NK-92 (cell line): ENCODE measurements around the gene DUSP22.

ENCODE experiments used
- DNase-seq: peaks from one replicate; lab custom pipeline; 2025; ENCODE audit not compliant: unreplicated experiment; lab: John Stamatoyannopoulos, UW

The DUSP22 gene

GRCh38 chr6:308768-309167 lies 16.5 kb downstream of the DUSP22 start:
- DNase-seq, result no peak

DNA sequence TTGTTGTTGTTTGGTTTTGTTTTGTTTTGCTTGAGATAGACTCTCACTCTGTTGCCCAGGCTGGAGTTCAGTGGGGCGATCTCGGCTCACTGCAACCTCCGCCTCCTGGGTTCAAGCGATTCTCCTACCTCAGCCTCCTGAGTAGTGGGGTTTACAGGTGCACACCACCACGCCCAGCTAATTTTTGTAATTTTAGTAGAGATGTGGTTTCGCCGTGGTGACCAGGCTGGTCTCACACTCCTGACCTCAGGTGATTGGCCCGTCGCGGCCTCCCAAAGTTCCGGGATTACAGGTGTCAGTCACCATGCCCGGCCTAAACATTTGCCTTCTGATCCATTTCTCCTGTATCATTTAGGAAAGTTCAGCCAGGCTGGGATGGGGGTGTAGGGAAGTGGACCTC lies 17.7 kb downstream of the DUSP22 start:
- DNase-seq, result no peak

GRCh38 chr6:310671-311070 lies 18.4 kb downstream of the DUSP22 start:
- DNase-seq, result no peak

DNA sequence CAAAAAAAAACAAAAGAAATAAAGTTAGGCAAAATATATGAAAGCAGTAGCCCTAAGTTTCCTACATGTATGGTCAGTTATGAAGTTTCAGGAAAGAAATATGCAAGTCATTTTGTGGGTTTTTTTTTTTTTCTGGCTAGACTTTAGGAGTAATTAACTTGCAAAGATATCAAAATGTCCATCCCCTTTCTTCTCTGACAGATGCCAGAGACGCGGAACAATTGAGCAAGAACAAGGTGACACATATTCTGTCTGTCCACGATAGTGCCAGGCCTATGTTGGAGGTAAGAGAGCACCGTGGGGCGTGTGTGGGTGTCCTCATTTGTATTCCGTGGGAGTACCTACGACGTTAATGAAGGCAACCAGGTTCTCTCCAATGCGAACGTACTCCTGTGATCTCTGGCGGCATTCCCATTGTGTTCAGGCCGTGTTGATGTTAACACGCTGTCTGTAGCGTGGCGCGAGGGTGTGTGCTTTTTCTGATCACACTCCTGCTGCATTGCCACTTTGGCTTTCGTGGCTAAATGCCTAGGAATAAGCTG lies 19.5 kb downstream of the DUSP22 start:
- no peak for DNase-seq

DNA sequence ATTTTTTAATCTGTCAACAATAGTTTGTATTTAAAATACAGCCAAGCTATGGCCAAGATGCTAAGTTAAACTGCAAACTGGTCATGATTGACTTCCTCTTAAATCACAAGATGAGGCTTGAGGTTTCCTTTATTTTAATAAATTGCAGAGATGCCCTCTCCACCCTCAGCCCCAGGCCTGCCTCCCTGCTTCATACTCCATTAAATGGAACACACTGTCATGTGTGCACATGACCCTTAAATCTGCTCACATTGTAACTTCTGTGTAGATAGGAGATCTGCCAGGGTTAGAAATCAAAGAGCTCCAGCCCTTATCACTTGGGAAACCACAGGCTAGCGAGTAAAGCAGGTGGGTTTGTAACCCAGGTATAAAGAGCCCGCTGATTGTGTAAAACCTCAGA lies 20.8 kb downstream of the DUSP22 start:
- DNase-seq, result no peak

- DNase-seq, result no peak
These were observed 21.6 kb downstream of the DUSP22 start for GRCh38 chr6:313917-314316.

- no peak for DNase-seq
These were observed 22.1 kb downstream of the DUSP22 start for GRCh38 chr6:314377-314776.

- DNase-seq, result no peak
These were observed 22.9 kb downstream of the DUSP22 start for GRCh38 chr6:315226-315625.

DNA sequence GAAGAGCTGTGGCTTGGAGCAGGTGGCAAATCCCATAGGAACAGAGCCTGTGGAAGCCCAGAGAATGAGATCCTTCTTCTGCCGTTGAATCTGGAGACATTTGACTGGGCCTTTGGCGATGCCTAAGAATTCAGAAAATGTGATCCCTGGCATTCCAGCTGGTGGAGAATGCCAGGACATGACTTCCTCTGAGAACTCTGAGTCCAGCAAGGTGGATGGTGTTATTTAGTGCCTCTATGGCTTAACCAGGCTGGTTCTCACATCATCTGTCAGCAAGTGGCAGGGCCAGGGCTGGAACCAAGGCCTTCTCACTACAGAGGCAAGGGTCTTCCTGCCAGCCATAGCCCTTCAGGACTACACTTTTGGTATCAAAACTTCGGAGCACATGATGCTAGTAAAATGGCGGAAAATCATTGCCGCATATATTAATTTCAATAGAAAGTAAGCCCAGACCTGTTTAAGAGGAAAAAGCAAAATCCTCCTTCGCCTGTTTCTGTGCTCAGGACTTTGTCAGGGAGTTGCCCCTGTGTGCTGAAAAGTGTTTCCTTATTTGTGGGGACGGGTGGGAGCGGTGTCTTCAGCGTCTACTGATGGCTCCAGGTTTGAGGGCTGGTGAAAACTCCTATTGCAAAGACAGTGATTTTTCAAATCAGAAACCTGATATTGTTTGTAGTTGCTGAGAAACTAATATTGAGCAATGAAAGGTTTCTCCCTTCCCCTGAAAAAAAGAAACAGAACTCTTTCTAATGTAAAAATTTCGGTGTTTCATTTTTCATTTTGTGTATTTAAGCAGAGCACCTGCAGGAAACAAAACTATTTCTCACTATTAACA lies 23.9 kb downstream of the DUSP22 start:
- no peak for DNase-seq

DNA sequence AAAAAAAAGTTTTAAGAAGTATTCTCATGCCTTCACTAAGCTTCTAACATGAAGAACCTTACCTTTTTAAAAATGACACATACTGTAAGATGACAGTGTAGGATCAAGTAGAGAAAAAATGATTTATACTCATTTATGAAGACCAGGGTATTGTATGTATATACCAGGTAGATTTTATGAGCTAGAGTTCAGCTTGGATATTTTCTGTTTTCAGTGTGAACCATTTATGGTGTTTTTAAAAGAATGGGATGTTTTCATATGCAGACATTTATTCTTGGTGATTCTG lies 24.4 kb downstream of the DUSP22 start:
- DNase-seq, result no peak

DNA sequence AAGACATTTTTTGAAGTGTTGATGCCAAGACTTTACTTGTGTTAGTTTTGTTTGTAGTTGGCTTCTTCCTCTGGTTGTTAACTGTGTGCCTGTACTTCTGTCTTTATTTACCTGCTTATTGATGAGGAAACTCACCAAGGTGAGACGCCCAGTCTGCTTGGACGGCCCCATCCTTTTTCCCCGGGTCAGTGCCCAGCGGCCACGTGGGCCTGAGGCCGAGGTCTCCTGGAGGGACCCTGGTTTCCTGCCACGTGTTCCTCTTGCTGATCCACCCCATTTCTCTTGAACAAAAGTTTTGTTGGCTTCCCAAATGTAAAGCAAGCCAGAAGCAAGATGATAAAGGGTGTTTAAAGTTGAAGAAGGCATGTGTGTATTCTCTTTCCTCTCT lies 24.8 kb downstream of the DUSP22 start:
- DNase-seq, result no peak

- no peak for DNase-seq
These were observed 25.3 kb downstream of the DUSP22 start for GRCh38 chr6:317448-318144.

GRCh38 chr6:318243-318890 lies 26.1 kb downstream of the DUSP22 start:
- DNase-seq, result no peak

DNA sequence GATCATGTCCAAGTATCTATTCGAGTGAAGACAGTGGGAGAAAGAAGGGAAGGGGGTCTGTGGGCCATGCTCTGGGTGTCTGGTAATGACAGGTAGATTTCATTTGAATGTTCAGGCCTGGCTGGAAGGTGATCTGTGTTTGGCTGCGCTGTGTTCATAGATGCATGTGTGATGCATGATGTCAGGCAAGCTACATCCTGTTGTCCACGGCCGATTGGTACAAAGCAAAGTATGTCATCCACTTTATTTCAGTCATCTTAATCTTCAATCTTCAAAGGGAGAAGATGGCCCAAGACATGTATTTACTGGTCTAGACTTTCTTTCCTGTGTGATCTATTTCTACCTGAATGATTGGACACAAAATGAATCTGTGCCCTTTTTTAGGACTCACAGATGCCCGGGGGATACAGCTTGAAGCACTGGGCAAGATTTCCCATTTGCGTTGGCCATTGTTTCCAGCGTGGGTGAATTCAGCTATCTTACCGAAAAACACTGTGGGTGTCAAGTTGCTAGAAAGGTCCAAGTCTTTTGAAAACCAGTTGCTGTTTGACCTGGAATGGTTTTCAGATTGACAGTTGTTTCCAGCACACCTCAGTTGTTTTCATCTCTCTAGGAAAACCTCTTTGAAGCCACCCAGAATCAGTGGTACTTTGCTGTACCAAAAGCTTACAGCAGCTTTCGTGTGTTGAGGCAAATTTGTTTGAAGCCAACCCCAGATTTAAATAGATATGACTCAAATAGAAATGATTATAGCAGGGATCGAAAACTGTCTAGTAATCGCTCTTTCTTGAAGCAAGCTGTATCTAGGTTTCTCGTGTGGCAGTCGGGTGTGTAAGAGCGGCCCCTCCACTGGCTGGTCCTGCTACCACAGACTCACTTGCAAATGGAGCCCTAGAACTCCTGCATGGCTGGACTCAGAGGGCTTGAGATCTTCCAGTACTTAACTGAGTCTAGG lies 27.2 kb downstream of the DUSP22 start:
- no peak for DNase-seq

GRCh38 chr6:320351-321157 lies 28.3 kb downstream of the DUSP22 start:
- no peak for DNase-seq

GRCh38 chr6:321158-321438 lies 28.8 kb downstream of the DUSP22 start:
- DNase-seq, result no peak

- DNase-seq, result no peak
These were observed 29.4 kb downstream of the DUSP22 start for GRCh38 chr6:321536-322258.

DNA sequence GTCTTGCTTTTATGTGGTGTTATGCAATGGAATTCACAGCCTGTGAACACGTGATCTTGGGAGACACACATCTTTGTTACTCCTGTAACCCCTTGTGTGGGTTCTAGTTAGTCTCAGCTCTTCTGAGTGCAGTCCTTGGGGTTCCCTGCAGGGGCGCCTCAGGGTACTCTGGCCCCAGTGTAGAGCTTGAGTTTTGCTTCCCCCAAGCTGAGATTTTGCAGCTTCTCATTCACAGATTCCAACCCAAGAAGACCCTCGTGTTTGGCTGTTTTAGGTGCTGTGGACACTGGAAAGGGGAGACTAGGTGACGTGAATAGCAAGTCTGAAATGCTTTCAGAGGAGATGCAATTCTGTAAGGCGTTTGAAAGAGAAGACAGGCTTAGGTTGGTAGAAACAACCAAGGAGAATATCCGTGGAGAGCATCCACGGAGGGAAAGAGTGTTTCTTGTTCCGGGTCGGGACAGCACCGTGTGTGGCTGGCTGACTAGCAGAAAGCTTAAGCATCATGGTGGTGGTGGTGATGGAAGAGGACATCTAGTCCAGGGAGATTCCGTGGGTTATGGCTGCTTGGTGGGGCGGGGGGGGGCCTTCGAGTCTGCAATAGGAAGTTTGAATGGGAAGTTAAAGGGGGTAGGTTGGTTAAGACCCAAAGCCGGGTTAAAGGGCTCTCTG lies 30.1 kb downstream of the DUSP22 start:
- no peak for DNase-seq
